HAP-1 (cell line): ENCODE results near the gene GRB7.
"Not testable (repeated sequence)": the region's sequence is repeated elsewhere in the genome, so short reads cannot be mapped to it uniquely, and the experiment has no call there.

ENCODE experiments used
- DNase-seq, 2 experiments: peaks; one replicate each; pipeline ENCODE4 v3.0.0-alpha.2; 2016 to 2020; ENCODE audit warnings: low spot score in 2 of 2
- H3K27me3 ChIP-seq: fragments of 250-450 bp; sonication (Bioruptor Pico); 2 replicates; pipeline ENCODE4 v1.5.1; 2020; ENCODE audit warnings: low read depth, mild to moderate bottlenecking, moderate library complexity
- H3K36me3 ChIP-seq: fragments of 250-450 bp; sonication (Bioruptor Pico); replicated peaks from 2 replicates; pipeline ENCODE4 v1.5.1; 2020; ENCODE audit warnings: mild to moderate bottlenecking
- H3K4me1 ChIP-seq: fragments of 250-450 bp; sonication (Bioruptor Pico); 2 replicates; pipeline ENCODE4 v1.5.1; 2020; ENCODE audit warnings: mild to moderate bottlenecking
- H3K4me3 ChIP-seq: fragments of 250-450 bp; sonication (Bioruptor Pico); 2 replicates; pipeline ENCODE4 v1.5.1; 2020; ENCODE audit warnings: mild to moderate bottlenecking, moderate library complexity
- H3K9me3 ChIP-seq: fragments of 250-450 bp; sonication (Bioruptor Pico); 2 replicates; pipeline ENCODE4 v1.5.1; 2020; ENCODE audit warnings: mild to moderate bottlenecking, moderate library complexity
- in situ Hi-C: fragments of 300-500 bp; cut with MboI; formaldehyde crosslinking; loops from 3 replicates; pipeline ENCODE4 v1.14.3; 2020; ENCODE audit warnings: low sequenced_read_pairs, inconsistent platforms, mixed read lengths

The GRB7 gene

GRCh38 chr17:39756380-39757079 lies 18.8 kb downstream of the GRB7 start:
- Histone ChIP-seq H3K36me3 (no peaks in the 10 kb centered on the region), H3K4me1 (peaks cover 5% of the 10 kb centered on the region), H3K9me3 (no peaks in the 10 kb centered on the region), H3K4me3 (no peak overlapping the region), H3K27me3 (no peaks in the 10 kb centered on the region)
- no peak for DNase-seq
- in situ Hi-C loops: no loop called here

- Histone ChIP-seq H3K9me3 (no peaks in the 10 kb centered on the region), H3K4me1 (peaks cover 5% of the 10 kb centered on the region)
- in situ Hi-C loops: no loop called here
These were observed 19.5 kb downstream of the GRB7 start for GRCh38 chr17:39757176-39757662.

GRCh38 chr17:39757931-39758873 lies 20.5 kb downstream of the GRB7 start:
- no peaks in the 10 kb centered on the region for H3K27me3 ChIP-seq
- no peaks in the 10 kb centered on the region for H3K9me3 ChIP-seq
- peaks cover 11% of the 10 kb centered on the region for H3K4me1 ChIP-seq
- no peaks in the 10 kb centered on the region for H3K36me3 ChIP-seq
- in situ Hi-C loops: no loop called here
- no peak for DNase-seq
- no peak overlapping the region for H3K4me3 ChIP-seq

More at GRCh38 chr17:39757176-39757662, 19.5 kb downstream of the GRB7 start:
- no peaks in the 10 kb centered on the region for H3K36me3 ChIP-seq
- no peak for DNase-seq
- H3K4me3 ChIP-seq: no peak overlapping the region
- H3K27me3 ChIP-seq: no peaks in the 10 kb centered on the region

GRCh38 chr17:39759204-39759603 lies 21.5 kb downstream of the GRB7 start:
- in situ Hi-C loops: no loop called here
- peaks cover 5% of the 10 kb centered on the region for H3K4me1 ChIP-seq
- no peaks in the 10 kb centered on the region for H3K36me3 ChIP-seq

GRCh38 chr17:39761861-39762496 lies 24.2 kb downstream of the GRB7 start:
- Histone ChIP-seq H3K36me3 (no peaks in the 10 kb centered on the region), H3K27me3 (no peaks in the 10 kb centered on the region), H3K4me1 (peaks cover 5% of the 10 kb centered on the region), H3K9me3 (no peaks in the 10 kb centered on the region), H3K4me3 (no peak overlapping the region)
- DNase-seq: no peak
- in situ Hi-C loops: no loop called here

More at GRCh38 chr17:39759204-39759603, 21.5 kb downstream of the GRB7 start:
- no peak for DNase-seq
- Histone ChIP-seq H3K9me3 (no peaks in the 10 kb centered on the region), H3K4me3 (no peak overlapping the region), H3K27me3 (no peaks in the 10 kb centered on the region)

GRCh38 chr17:39763051-39763820 lies 25.5 kb downstream of the GRB7 start:
- Histone ChIP-seq H3K4me3 (no peak overlapping the region), H3K9me3 (no peaks in the 10 kb centered on the region), H3K27me3 (no peaks in the 10 kb centered on the region), H3K4me1 (peaks cover 5% of the 10 kb centered on the region), H3K36me3 (no peaks in the 10 kb centered on the region)
- DNase-seq: no peak
- in situ Hi-C loops: no loop called here

GRCh38 chr17:39764171-39764570 lies 26.4 kb downstream of the GRB7 start:
- H3K27me3 ChIP-seq, H3K9me3 ChIP-seq, H3K4me1 ChIP-seq, H3K36me3 ChIP-seq, DNase-seq, H3K4me3 ChIP-seq, in situ Hi-C loops: not testable (repeated sequence)

- no peaks in the 10 kb centered on the region for H3K27me3 ChIP-seq
- no peaks in the 10 kb centered on the region for H3K36me3 ChIP-seq
- no peak overlapping the region for H3K4me3 ChIP-seq
- in situ Hi-C loops: no loop called here
- no peaks in the 10 kb centered on the region for H3K9me3 ChIP-seq
- no peak for DNase-seq
- peaks cover 5% of the 10 kb centered on the region for H3K4me1 ChIP-seq
These were observed 27.4 kb downstream of the GRB7 start for GRCh38 chr17:39765175-39765574.

GRCh38 chr17:39765766-39766165 lies 28.0 kb downstream of the GRB7 start:
- H3K9me3 ChIP-seq: no peaks in the 10 kb centered on the region
- no peak for DNase-seq
- no peaks in the 10 kb centered on the region for H3K27me3 ChIP-seq
- H3K4me1 ChIP-seq: peaks cover 5% of the 10 kb centered on the region
- in situ Hi-C loops: no loop called here
- no peak overlapping the region for H3K4me3 ChIP-seq
- H3K36me3 ChIP-seq: no peaks in the 10 kb centered on the region

- Histone ChIP-seq H3K36me3 (no peaks in the 10 kb centered on the region), H3K27me3 (no peaks in the 10 kb centered on the region), H3K9me3 (no peaks in the 10 kb centered on the region), H3K4me3 (no peak overlapping the region), H3K4me1 (peaks cover 5% of the 10 kb centered on the region)
- no peak for DNase-seq
- in situ Hi-C loops: no loop called here
These were observed 29.4 kb downstream of the GRB7 start for GRCh38 chr17:39767147-39767546.

GRCh38 chr17:39769974-39770587 lies 32.3 kb downstream of the GRB7 start:
- no peaks in the 10 kb centered on the region for H3K4me1 ChIP-seq
- no peaks in the 10 kb centered on the region for H3K36me3 ChIP-seq
- no peak for DNase-seq
- peaks cover 12% of the 10 kb centered on the region for H3K27me3 ChIP-seq
- no peaks in the 10 kb centered on the region for H3K9me3 ChIP-seq
- no peak overlapping the region for H3K4me3 ChIP-seq
- in situ Hi-C loops: no loop called here

GRCh38 chr17:39772415-39772814 lies 34.7 kb downstream of the GRB7 start:
- Histone ChIP-seq H3K36me3 (no peaks in the 10 kb centered on the region), H3K9me3 (no peaks in the 10 kb centered on the region), H3K27me3 (peaks cover 22% of the 10 kb centered on the region), H3K4me1 (no peaks in the 10 kb centered on the region), H3K4me3 (no peak overlapping the region)
- DNase-seq: no peak
- in situ Hi-C loops: no loop called here
